Cerebellar cortex (tissue), 1 donor: ENCODE results near the gene NR5A1.
A peak's percentile ranks its signal among the peaks of the same experiment; 100 is the strongest.

Source experiments
- DNase-seq: peaks from one replicate; pipeline ENCODE4 v3.0.0-alpha.2; 2015; ENCODE audit warnings: low spot score

The NR5A1 gene

DNA sequence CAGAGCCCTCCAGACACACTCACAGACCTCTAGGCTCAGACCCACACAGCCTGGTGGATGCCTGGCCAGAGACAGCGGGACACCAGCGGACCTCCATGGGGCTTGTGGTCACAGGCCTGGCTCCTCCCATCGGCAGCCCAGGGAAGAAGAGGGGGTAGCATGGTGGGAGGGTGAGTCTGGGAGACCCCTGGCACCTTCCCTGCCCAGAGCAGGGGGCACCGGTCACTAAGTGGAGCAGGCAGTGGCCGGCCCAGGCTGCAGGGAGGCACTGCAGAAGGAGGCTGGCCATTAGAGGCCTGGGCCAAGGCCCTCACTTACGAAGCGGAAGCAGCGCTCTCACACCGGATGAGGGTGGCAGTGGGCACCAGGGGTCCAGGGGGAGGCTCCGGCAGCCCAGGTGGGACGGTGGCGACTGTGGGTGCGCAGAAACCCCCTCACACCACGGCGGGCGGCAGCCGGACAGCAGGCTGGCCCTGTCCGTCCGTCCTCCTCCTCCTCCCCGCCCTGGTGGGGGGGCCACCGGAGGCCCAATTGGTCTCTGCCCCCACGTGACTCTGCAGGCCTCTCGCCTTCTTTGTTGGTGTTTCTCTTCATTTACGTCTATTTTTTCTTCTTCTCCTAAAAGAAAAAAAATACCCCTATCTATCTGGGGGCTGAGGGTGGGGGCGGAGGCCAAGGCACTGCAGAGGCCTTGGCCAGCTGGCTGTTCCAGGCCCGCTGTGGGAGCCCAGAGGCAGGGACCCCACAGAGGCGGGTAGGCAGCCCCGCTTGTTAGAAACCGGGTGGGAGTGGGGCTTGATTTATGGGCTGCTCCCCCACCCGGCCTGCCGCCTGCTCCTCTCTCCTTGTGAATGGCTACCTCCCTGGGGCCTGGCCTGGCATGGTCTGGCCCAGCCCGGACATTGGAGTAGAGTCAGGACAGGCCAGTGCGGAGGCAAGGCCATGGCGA is at the start of gene NR5A1:
TSS of gene NR5A1 (minus strand) at position 469 of the 949 bp plus-strand sequence. CDS start 4,004 bp downstream, outside the sequence.
- DNase-seq: no peak

DNA sequence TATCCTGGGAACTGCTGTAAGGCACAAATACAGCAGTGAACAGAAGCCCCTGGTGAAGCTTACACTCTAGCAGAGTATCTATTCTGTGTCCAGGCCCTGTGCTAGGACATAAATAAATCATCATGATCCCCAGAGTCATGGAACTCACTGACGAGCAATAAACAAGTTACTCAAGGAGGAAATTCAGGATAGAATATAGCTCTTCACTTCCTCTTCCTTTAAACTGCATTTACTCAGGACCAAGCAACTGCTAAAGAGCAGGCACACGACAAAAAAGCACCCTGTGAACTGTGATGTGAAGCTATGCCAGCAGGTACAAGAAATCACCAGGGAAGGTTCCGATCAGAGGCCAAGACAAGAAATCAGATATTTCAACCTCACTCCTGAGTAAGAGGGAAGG is 47.8 kb upstream of the NR5A1 start:
- DNase-seq: no peak

DNA sequence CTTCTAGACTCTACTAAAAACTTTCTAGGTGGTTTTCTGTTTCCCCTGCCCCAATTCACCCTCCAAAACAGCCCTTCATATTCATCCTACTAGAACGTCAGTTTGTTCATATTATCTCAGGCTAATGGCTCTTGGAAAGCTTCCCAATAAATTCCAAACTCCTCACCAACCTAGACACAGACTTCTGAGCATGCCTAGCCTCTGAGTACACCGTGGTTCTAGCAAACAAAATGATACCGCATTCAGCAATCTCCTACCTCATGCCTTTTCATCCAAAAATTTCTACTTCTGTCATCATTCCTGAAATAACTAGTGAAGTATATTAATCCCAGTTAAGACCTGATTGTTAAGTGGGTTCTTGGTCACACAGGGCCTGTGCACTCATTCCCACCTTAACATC is 46.5 kb upstream of the NR5A1 start:
- no peak for DNase-seq

DNA sequence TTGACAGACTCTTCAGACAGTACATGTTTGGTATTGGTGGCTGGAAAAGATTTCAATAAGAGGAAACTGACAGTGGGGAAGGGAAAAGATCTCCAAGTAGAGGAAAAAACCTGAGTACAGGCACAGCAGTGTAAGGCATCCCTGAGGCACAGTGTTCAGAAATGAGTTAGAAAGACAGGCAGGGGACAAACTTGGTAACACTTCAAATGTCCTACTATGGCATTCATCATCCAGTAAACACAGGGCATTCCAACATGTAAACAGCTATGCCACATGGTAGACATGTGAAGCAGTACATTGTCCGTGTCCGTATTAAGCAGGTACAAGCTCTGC is 45.0 kb upstream of the NR5A1 start:
- no peak for DNase-seq

DNA sequence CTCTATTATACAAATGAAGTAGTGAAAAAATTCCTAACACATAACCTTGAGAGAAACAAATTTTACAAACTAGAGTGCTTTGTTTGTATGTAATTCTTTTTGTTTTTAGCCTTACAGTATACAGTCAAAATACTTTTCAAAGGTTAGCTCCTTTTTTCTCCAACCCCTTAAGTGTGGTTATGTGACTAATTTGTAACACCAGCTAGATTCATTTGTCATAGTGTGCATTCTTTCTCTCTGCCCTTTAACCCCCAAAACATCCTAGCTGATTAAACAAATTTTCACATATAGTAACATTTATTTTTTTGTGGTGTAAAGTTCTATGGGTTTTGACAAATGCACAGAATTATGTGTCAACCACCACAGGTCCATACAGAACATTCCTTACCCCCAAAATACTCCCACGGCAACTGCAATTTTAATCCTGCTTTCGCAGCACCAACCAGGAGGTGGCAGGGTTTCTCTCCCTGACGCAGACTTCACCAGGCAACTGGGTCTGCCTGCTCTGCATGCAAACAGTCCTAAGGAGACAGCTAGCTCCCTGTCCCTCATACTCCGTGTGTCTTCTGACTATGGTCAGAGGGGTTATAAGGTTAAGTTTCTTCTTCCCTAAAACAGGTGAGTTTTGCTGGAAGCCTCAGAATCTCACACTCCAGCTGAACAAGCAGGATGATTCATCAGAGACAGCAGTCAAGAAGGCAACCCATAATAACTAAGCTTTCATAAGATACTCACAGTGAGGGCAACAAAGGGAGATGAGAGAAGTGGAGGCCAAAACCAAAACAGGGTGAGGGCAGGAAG is 44.5 kb upstream of the NR5A1 start:
- peak; percentile 63 for DNase-seq

GRCh38 chr9:124550072-124550471 is 42.9 kb upstream of the NR5A1 start:
- DNase-seq: no peak

DNA sequence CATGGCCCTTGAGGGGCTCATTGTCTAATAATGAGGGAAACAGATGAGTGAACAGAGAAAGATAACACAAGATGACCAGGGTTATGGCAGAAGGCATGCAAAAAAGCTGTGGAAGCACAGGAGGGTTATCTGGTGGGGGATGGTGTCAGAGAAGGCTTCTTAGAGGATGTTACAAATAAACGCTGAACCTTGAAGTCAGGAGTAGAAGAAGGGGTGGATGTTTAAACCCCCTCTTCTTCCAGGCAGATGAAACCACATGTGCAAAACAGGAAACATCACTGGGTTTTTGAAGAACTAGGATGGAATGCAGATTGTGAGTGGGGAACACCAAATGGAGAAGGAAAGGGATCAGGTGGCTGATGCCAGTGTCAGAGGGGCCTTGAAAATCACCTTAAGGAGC is 41.8 kb upstream of the NR5A1 start:
- DNase-seq: no peak

DNA sequence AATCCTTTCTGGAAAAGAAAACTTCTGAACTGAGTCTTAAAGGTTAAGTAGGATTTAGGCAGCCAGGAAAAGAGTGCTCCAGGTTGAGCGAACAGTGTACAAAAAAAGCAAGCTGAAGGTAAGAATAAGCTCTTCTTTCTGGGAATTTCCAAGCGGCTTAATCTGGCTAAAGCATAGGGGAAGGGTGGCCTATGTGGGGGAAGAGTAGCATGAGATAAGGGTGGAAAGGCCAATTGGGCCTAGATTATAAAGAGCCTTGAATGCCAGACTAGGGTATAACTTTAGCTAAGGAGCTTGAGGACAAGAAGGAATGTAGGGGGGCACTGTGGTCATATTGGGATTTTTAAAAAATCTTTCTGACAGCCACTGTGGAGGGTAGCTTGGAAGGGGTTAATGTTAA is 37.3 kb upstream of the NR5A1 start:
- DNase-seq: no peak

- DNase-seq: no peak
Observed at GRCh38 chr9:124541824-124542223, 34.6 kb upstream of the NR5A1 start.

GRCh38 chr9:124537926-124538325 is 30.7 kb upstream of the NR5A1 start:
- DNase-seq: no peak

GRCh38 chr9:124535846-124536245 is 28.6 kb upstream of the NR5A1 start:
- no peak for DNase-seq

DNA sequence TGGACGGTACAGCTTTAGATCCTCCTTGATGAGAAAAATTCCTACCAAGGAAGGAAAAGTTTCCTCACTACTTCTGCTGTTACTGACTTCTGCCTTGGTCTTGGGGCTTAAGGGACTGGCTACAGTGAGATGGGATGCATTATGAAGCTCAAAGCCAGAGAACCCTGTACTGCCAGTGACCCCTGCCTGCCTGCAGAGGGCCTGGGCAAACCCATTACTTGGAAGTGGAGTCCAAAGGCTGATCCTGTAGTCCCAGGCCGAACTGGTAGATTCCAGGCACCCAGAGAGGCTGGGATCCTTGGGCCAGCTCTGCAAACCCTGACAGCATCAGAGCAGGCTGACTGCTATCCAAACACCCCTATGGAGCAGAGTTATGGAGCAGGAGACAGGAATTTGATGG is 25.7 kb upstream of the NR5A1 start:
- no peak for DNase-seq

DNA sequence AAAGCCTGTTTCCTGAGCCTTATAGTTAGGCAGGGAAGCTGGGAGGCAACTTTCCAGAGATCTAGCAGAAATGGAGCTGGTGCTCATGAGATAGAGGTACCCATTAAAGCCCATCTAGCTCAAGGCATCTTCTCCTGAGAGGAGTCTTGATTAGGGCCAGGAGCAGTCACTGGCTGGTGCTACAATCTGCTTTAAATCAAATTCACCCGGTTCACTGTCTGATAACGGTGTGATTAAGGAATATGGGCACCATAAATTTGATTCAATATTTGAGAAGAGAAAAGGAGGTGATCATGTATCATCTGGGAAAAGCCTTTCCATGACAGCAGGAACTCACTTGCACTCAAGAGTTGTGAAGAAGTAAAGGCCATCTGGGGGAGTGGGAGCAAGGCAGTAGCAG is 23.9 kb upstream of the NR5A1 start:
- DNase-seq: no peak

GRCh38 chr9:124530246-124530645 is 23.0 kb upstream of the NR5A1 start:
- DNase-seq: no peak

DNA sequence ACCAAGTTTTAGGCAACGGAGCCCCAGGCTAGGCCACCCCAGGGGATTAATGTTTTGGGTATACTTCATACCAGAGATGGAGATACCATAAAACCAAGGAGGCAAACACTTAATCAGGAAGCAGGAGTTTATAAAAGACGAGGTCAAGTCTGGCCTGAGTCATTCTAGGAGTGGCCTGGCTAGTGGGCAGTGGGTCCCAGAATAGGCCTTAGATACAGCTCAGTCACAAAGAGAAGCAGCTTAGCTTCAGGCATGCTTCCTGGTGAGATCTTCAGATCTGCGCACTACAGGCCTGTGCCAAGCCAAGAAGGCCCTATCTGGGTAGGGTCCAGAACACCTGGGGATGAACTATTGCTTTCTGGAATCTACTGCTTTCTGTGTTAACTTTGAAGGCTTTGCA is 20.6 kb upstream of the NR5A1 start:
- no peak for DNase-seq

GRCh38 chr9:124526174-124526573 is 19.0 kb upstream of the NR5A1 start:
- no peak for DNase-seq

DNA sequence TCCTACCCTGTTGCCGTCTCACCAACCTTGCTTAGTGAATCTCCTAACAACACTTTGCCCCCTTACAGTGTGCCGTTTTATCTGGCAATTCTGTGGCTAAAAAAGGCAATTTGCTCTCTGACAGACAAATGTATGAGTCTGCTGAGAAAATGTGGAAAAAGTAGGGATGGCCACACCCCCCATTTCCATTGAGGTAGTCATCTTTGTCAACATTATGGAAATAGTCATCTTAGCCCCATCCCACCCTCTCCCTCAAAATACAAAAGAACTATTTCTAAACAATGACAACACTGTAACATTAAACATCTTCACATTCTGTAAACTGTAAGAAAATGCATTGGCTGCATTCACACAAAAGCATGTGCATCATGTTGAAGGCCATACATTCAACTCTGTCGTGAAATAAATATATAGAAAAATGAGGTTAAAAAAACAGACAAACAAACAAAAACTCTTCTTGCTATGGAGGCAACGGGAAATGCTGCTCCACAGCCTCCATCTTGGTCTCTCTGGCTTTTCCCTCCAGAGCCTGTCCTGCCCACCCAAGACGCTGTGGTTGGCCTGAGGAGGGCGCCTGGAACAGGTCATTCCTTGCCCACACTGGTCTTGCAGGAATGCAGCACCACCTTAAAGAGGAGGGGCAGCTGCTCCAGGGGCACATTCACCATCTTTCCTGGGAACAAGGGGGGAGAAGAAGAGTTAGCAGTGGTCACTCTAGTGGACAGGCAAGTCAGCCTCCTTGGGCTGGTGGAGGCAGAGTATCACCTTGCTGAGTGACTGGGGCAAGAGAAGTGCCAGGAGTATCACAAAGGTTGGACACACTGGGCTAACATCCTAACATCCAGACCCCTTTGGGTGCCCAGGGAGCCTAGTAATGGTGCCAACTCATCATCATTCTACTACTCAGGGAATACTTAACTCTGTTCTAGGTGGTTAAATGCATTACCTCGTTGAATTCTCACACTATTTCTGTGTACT is 15.2 kb upstream of the NR5A1 start:
- peak; percentile 22 for DNase-seq

DNA sequence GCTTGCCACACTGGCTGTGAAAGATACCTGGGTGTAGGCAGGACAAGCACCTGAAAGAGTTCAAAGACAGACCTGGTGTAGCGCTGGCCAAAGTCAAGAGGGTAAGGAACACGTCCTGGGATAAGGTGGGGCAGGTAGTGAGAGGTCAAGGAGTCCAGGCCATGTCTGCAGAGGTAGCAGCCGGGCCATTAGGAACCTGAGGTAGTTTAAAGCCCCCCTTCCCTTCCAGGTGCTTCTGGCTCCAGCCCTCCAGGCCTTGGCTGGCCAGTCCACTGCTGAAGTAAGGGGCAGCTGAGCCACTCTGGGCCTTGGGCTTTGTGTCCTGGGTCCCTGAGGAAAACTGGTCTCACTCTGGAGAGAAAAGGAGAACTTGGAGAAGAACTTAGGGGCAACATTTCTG is 13.9 kb upstream of the NR5A1 start:
- DNase-seq: no peak

DNA sequence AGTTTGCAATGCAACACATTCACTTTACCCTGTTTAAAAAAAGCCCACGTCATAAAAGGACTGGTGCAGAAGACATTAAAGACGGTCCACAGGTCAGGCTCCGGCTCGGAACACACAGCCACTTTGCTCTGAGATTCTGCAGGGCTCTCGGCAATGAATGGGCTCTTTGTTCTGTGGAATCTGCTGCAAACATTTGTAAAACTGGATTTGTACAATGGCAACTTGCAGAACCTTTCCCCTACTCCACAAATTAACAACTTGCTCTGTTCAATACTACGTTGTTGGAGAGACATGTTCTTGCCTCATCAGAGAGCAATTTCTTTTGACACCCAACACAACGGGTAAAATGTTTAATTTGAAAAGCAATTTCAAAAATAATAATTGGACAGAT is 13.0 kb upstream of the NR5A1 start:
- DNase-seq: no peak

- no peak for DNase-seq
Observed at GRCh38 chr9:124518116-124518515, 10.9 kb upstream of the NR5A1 start.

DNA sequence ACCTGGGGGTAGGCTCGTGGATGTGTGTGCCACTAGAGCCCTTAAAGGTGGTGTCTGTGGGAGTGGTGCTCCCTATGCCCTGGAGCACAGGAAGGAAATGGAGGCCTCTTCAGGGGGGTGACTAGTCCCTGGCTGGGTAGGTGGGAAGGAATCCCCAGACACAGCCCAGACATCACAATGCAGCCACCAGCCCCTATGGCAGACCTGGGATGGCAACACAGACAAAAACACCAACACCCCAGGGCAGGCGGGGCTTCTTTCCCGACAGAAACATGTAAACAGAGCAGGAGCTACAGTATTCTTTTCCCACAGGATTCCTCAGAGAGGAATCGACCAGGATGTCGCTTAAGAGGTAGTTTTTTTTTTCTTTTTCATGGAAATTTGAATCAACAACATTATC is 10.4 kb upstream of the NR5A1 start:
- DNase-seq: no peak

DNA sequence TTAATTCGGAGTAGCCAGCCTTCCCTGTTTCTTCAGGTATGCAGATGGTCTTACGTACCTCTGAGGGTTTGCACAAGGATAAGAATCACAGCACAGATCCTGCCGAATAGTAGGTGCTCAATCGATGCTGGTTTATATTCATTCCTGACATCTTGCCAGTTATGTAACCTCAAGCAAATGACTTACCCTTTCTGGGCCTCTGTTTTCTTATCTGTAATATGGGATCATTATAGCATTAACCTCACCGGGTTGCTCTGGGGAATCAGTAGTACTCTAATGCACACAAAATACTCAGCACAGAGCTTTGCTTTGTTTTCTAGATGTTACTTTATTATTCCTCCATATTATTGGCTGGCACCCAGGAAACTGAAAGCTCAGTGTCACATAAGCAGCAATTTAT is 7.7 kb upstream of the NR5A1 start:
- DNase-seq: no peak
